Chondrocyte (in vitro differentiated cells): Measurements from ENCODE around the gene JUP. TPM values are rescaled to one million over a fixed set of nuclear protein-coding genes. Genes with fewer than 3 reads are reported as not detected.

Experiments used
- DNase-seq: peaks from one replicate; pipeline ENCODE4 v3.0.0; 2021; ENCODE audit warnings: mixed read lengths, low spot score
- H3K27ac Mint-ChIP-seq: one replicate; pipeline ENCODE4 v1.8.0; 2021; ENCODE audit warnings: mild to moderate bottlenecking, moderate library complexity, mixed read lengths; ENCODE audit not compliant: unreplicated experiment
- H3K27me3 Mint-ChIP-seq: 2 replicates; pipeline ENCODE4 v1.8.0; 2021; ENCODE audit warnings: low read depth, mixed read lengths
- H3K36me3 Mint-ChIP-seq: 2 replicates; pipeline ENCODE4 v1.8.0; 2021; ENCODE audit warnings: low read depth, mixed read lengths
- H3K4me1 Mint-ChIP-seq: 2 replicates; pipeline ENCODE4 v1.8.0; 2021; ENCODE audit warnings: low read depth, mild to moderate bottlenecking, mixed read lengths
- H3K4me3 Mint-ChIP-seq: one replicate; pipeline ENCODE4 v1.8.0; 2021; ENCODE audit warnings: mild to moderate bottlenecking, moderate library complexity, mixed read lengths; ENCODE audit not compliant: unreplicated experiment
- H3K9me3 Mint-ChIP-seq: 2 replicates; pipeline ENCODE4 v1.8.0; 2021; ENCODE audit warnings: low read depth, mixed read lengths
- CTCF ChIP-seq: fragments of 200-600 bp; sonication (generic); IDR thresholded peaks from 2 replicates; pipeline ENCODE4 v1.5.0; 2021; ENCODE audit warnings: antibody characterized with exemption, mild to moderate bottlenecking, moderate library complexity
- total RNA-seq: library from RNA; stranded (reverse); gene quantifications from 3 replicates; pipeline ENCODE4 v1.2.1, GENCODE V29; 2021

The JUP gene
- total RNA-seq, 1 donor from 2014 or later, result 18.8 TPM

GRCh38 chr17:41718287-41718645, 68.2 kb downstream of the JUP start:
- Mint-ChIP-seq H3K27ac (no peak overlapping the region), H3K9me3 (no peaks in the 10 kb centered on the region), H3K4me3 (no peak overlapping the region), H3K4me1 (no peaks in the 10 kb centered on the region), H3K36me3 (no peaks in the 10 kb centered on the region), H3K27me3 (peaks cover 13% of the 10 kb centered on the region)
- no peak for DNase-seq
- no peak for TF ChIP-seq CTCF

- Mint-ChIP-seq H3K9me3 (no peaks in the 10 kb centered on the region), H3K36me3 (no peaks in the 10 kb centered on the region), H3K27me3 (peaks cover 13% of the 10 kb centered on the region), H3K4me3 (no peak overlapping the region), H3K4me1 (no peaks in the 10 kb centered on the region), H3K27ac (no peak overlapping the region)
- TF ChIP-seq CTCF, result no peak
- DNase-seq, result no peak
Measured at GRCh38 chr17:41717408-41718286, 68.9 kb downstream of the JUP start.

GRCh38 chr17:41711669-41712400, 74.7 kb downstream of the JUP start, which contains the start of gene GAST:
Gene GAST, plus strand, starts transcription at chr17:41712331. Its CDS starts 3,106 bp downstream, at chr17:41715437.
- Mint-ChIP-seq H3K27ac (no peak within 1 kb of the TSS), H3K4me1 (peaks cover 4% of the 10 kb centered on the region), H3K27me3 (peaks cover 5% of the 10 kb centered on the region), H3K36me3 (no peaks in the 10 kb centered on the region), H3K9me3 (peaks cover 3% of the 10 kb centered on the region), H3K4me3 (no peak within 1 kb of the TSS)
- no peak for TF ChIP-seq CTCF
- no peak for DNase-seq

GRCh38 chr17:41710472-41711090, 75.9 kb downstream of the JUP start:
- no peak for DNase-seq

More at GRCh38 chr17:41710472-41711090, 75.9 kb downstream of the JUP start:
- Mint-ChIP-seq H3K9me3 (peaks cover 3% of the 10 kb centered on the region), H3K27ac (no peak overlapping the region), H3K4me3 (no peak overlapping the region), H3K27me3 (no peaks in the 10 kb centered on the region), H3K36me3 (no peaks in the 10 kb centered on the region), H3K4me1 (peaks cover 4% of the 10 kb centered on the region)
- TF ChIP-seq CTCF, result no peak
